ENCODE results near the gene KMT2A.

DNA sequence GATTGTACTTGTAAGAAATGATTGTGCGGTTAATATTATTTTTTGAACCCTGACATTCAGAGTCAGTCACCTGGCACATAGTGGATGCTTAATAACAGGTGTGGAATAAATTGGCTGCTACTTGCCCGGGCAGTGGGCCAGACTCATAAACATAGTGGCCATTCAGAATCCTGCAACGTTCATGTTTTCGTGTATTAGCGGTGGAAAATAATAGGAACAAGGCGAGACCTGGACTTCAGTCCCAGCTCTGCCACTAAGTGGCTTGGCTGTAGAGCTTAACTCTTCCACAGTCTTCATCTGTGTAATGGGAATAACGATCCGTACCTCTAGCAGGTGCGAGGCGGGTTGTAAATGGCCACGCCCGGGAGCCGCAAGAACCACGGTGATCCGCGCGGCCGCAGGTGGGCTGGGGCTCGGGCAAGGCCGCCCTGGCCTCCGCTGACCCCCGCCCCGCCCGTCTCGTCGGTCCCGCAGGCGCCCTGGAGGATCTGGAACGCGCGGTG lies 93.9 kb downstream of the KMT2A start:
- TF ChIP-seq, protein P1, sequence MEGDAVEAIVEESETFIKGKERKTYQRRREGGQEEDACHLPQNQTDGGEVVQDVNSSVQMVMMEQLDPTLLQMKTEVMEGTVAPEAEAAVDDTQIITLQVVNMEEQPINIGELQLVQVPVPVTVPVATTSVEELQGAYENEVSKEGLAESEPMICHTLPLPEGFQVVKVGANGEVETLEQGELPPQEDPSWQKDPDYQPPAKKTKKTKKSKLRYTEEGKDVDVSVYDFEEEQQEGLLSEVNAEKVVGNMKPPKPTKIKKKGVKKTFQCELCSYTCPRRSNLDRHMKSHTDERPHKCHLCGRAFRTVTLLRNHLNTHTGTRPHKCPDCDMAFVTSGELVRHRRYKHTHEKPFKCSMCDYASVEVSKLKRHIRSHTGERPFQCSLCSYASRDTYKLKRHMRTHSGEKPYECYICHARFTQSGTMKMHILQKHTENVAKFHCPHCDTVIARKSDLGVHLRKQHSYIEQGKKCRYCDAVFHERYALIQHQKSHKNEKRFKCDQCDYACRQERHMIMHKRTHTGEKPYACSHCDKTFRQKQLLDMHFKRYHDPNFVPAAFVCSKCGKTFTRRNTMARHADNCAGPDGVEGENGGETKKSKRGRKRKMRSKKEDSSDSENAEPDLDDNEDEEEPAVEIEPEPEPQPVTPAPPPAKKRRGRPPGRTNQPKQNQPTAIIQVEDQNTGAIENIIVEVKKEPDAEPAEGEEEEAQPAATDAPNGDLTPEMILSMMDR (IDR thresholded peaks at IDR 0.05), result no peak
- no peak for TF ChIP-seq EP300 (IDR thresholded peaks at IDR 0.05)
- TF ChIP-seq POLR2A (IDR thresholded peaks at IDR 0.05), result no peak
